Measurements from ENCODE around the gene TIAM2.
"Not testable (repeated sequence)": the region's sequence is repeated elsewhere in the genome, so short reads cannot be mapped to it uniquely, and the experiment has no call there.

Gene TIAM2

DNA sequence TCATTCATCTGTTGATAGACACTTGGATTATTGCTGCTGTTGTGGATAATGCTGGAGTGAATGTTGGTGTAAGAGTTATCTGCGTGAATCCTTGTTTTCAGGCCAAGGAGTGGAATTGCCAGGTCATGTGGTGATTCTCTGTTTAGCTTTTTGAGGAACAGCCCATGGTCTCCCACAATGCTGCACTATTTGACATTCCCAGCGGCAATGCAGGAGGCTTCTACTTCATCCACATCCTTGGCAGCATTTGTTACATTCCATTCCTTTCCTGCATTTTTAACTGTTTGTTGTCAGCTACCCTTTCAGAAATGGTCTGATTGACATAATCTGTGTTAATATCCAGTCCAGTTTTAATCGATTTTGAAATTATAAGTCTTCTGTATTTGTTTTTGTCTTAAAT is 217.0 kb downstream of the TIAM2 start:
- H3K4me3 ChIP-seq (ENCODE audit: low read depth, low read length): no peak overlapping the region
- no peak for DNase-seq (ENCODE audit: low read depth)
- TF ChIP-seq, protein P1, sequence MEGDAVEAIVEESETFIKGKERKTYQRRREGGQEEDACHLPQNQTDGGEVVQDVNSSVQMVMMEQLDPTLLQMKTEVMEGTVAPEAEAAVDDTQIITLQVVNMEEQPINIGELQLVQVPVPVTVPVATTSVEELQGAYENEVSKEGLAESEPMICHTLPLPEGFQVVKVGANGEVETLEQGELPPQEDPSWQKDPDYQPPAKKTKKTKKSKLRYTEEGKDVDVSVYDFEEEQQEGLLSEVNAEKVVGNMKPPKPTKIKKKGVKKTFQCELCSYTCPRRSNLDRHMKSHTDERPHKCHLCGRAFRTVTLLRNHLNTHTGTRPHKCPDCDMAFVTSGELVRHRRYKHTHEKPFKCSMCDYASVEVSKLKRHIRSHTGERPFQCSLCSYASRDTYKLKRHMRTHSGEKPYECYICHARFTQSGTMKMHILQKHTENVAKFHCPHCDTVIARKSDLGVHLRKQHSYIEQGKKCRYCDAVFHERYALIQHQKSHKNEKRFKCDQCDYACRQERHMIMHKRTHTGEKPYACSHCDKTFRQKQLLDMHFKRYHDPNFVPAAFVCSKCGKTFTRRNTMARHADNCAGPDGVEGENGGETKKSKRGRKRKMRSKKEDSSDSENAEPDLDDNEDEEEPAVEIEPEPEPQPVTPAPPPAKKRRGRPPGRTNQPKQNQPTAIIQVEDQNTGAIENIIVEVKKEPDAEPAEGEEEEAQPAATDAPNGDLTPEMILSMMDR (IDR thresholded peaks at IDR 0.05; ENCODE audit: low read depth, low read length, missing control alignments): no peak

DNA sequence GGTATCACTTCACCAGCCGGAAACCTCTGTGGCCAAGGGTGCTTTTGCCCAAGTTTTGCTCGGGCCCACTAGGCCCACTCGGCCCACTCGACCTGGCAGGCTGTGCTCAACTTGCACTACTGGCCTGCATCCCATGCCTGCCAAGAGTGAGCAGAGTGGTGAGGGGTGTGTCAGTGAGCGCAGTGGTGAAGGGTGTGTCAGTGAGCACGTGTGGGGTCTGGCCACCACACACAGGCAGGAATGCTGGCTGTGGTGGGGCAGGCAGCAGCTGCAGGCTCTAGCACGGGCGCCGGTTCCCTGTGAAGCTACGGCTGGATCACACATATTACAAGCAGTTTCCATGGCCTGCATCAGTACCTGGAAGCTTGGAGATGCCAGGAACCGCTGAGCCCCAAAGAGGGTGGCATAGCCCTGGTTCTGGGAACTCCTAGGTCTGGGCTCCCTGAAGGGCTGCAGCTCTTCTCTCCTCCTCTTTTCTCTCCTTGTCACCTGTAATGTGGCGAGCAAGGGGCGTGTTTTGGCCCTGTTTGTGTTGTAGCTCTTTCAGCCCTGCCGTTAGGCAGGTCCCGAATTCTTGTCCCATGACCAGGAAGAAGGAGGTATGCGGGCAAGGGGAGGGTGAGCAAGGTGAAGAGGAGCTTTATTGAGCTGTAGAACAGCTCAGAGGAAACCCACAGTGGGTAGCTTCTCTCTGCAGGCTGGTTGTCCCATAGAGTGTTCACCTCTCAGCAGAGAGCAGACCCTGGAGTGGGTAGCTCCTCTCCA is 217.7 kb downstream of the TIAM2 start:
- no peak for DNase-seq (ENCODE audit: low read depth)
- H3K4me3 ChIP-seq (ENCODE audit: low read depth, low read length): no peak overlapping the region
- TF ChIP-seq, protein P1 (IDR thresholded peaks at IDR 0.05; ENCODE audit: low read depth, low read length, missing control alignments): no peak

DNA sequence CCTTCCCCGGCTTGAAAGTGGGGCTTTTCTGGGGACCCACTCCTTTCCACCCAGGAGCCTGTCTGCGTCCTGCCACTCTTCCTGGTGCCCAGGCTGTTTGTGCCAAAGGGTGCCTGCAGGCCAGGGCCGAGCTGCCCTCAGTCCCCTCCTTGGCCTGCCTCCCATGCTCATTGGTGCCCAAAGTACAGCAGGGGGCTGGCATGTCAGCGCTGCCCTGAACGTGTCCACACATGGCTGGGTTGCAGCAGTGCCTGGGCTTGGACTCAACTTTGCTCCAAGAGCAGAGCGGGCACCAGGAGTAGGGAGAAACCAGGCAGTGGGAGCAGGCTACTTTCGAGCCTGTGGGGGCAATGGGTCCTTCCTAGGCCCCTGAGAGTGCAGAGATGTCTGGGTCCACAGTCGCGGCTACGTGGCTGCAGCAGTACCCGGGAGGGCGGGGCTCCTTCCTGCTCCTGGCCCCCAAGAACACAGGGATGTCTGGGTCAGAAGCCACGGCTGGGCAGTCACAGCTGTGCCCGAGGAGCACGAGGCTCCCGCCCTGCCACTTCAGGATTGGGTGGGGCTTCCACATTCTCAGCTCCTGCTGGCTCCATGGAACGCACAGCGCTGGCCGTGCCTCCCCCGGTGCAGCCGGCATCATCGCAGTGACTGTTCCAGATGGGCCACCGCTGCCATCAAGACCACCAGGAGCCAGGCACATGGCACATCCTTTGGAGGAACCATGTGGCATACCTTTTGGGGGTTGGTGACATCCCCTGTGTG is 218.7 kb downstream of the TIAM2 start:
- DNase-seq (ENCODE audit: low read depth): no peak
- H3K4me3 ChIP-seq (ENCODE audit: low read depth, low read length): no peak overlapping the region
- TF ChIP-seq, protein P1 (IDR thresholded peaks at IDR 0.05; ENCODE audit: low read depth, low read length, missing control alignments): no peak

DNA sequence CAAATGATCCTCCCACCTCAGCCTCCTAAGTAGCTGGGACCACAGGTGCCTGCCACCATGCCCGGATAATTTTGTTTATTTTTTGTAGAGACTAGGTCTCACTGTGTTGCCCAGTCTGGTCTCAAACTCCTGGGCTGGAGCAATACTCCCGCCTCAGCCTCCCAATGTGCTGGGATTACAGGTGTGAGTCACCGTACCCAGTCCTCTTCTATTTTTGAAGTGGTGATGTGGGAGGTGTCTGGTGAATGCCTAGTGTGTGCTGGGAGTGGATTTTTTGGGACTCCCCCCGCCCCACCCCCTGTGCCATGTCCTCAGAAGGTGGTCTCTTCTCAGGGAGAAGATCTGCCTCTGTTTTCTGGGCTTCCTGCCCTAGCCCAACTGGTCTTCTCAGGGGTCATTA is 220.8 kb downstream of the TIAM2 start:
- no peak overlapping the region for H3K4me3 ChIP-seq (ENCODE audit: low read depth, low read length)
- DNase-seq (ENCODE audit: low read depth): no peak
- TF ChIP-seq, protein P1 (IDR thresholded peaks at IDR 0.05; ENCODE audit: low read depth, low read length, missing control alignments): no peak

DNA sequence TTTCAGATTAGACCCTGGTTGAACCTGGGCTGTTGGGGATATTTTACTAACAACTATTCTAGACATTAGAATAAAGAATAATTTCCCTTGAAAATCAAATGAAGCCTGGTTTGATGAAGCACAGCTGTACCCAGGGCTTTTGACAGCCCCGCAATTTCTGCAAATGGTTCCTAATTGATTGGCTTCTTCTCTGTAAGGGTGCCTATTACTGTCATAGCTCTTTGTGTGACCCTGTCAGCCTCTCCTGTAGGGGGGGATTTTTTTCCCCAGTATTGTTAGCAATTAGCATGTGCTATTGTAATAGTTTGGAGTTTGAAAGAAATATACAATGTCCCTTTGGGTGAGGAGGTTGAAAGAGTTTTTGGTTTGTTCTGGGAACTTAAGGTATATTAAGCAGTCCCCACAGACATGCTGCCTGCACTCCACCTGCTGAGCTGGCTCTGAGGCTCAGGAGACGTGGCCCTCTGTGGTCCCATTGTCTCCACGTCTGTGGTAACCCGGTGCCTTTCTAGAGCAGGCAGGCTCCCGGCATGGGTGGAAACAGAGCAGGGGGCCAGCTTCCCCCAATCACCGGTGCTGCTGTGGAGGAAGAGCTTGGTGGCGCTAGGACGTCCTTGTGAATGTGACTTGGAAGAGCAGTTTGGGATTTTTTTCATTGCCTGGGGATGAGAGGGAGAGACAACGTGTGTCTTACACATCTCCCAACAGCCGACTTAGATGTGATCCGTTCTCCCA is 221.4 kb downstream of the TIAM2 start:
- TF ChIP-seq, protein P1 (IDR thresholded peaks at IDR 0.05; ENCODE audit: low read depth, low read length, missing control alignments): no peak
- no peak for DNase-seq (ENCODE audit: low read depth)
- H3K4me3 ChIP-seq (ENCODE audit: low read depth, low read length): no peak overlapping the region

DNA sequence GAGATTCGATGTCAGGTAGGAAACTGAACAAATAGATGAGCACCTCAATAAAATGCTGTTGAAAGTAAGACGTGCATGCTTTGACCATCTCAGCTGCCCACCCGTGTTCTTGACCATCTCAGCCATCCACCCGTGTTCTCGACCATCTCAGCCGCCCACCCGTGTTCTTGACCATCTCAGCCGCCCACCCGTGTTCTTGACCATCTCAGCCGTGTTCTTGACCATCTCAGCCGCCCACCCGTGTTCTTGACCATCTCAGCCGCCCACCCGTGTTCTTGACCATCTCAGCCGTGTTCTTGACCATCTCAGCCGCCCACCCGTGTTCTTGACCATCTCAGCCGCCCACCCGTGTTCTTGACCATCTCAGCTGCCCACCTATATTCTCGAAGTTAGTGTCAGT is 223.6 kb downstream of the TIAM2 start:
- DNase-seq (ENCODE audit: low read depth); H3K4me3 ChIP-seq (ENCODE audit: low read depth, low read length): not testable (repeated sequence)

DNA sequence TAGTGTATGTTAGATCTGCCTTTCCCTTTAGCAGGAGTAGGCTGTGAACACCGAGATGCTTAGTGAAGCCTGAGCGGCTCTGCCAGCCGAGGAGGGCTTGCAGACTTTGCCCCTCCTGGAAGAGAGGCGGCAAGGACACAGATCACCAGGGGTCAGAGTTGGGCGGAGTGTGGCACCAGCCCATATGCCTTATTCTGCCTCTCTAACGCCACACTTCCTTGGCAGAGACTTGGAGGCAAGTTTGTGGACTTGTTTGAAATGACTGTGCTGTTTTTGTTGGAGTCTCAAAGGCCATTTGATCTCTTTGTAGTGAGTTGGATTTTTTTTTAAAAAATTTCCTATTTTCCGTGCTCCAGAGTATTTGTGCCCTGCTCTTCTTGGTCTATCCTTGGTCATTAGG is 224.2 kb downstream of the TIAM2 start:
- TF ChIP-seq, protein P1 (IDR thresholded peaks at IDR 0.05; ENCODE audit: low read depth, low read length, missing control alignments): no peak
- no peak for DNase-seq (ENCODE audit: low read depth)
- no peak overlapping the region for H3K4me3 ChIP-seq (ENCODE audit: low read depth, low read length)
